ENCODE data around the gene ZNF664.

DNA sequence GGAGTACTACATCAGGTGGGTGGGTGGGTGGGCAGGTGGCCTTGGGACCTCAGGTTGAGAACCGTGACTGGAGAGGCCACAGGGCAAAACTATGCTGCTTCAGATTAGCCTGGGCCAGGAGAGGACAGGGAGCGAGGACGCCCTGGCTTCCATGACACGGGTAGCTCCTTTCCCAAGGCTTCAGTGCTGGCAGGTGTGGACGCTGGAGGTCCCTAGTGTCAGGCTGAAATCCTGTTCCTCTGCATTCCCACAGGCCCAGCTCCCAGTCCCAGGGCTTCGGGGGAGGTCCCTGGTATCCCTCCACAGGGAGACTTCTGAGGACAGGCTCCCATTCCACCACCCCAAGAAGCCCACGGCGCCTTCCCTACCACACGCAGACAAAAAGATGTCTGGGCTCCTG is 32.0 kb upstream of the ZNF664 start:
- TF ChIP-seq RAD21 (IDR thresholded peaks at IDR 0.05 in 1 of 2, conservative IDR thresholded peaks at IDR 0.05 in 1 of 2; ENCODE audit: low read depth in 2 of 2, low read length in 2 of 2) (no peak), JUND (IDR thresholded peaks at IDR 0.05; ENCODE audit: low read length) (no peak), HDAC2 (IDR thresholded peaks at IDR 0.05; ENCODE audit: borderline replicate concordance in 1 of 2, low read depth in 2 of 2, low read length in 2 of 2) (no peak), JUN (IDR thresholded peaks at IDR 0.05; ENCODE audit: low read depth, low read length) (no peak), EZH2 (IDR thresholded peaks at IDR 0.05; ENCODE audit: low read depth, low read length, severe bottlenecking) (no peak)
- TF ChIP-seq, protein P1, sequence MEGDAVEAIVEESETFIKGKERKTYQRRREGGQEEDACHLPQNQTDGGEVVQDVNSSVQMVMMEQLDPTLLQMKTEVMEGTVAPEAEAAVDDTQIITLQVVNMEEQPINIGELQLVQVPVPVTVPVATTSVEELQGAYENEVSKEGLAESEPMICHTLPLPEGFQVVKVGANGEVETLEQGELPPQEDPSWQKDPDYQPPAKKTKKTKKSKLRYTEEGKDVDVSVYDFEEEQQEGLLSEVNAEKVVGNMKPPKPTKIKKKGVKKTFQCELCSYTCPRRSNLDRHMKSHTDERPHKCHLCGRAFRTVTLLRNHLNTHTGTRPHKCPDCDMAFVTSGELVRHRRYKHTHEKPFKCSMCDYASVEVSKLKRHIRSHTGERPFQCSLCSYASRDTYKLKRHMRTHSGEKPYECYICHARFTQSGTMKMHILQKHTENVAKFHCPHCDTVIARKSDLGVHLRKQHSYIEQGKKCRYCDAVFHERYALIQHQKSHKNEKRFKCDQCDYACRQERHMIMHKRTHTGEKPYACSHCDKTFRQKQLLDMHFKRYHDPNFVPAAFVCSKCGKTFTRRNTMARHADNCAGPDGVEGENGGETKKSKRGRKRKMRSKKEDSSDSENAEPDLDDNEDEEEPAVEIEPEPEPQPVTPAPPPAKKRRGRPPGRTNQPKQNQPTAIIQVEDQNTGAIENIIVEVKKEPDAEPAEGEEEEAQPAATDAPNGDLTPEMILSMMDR (IDR thresholded peaks at IDR 0.05; ENCODE audit: control extremely low read depth in 1 of 3, insufficient read depth in 1 of 3, low read depth in 1 of 3, low read length in 3 of 3), result no peak
